GM12873 (cell line): Measurements from ENCODE around the gene VPS13C.

Experiments
- TF ChIP-seq, protein P1 (sequence below): IDR thresholded peaks from 2 replicates; pipeline ENCODE4 v1.5.1; 2012; ENCODE audit warnings: low read depth, mild to moderate bottlenecking, moderate library complexity, low read length, control low read depth; ENCODE audit not compliant: insufficient read depth; ENCODE audit errors: missing control alignments

Gene VPS13C

GRCh38 chr15:62063825-62064635, 3.8 kb upstream of the VPS13C start:
- TF ChIP-seq, protein P1, sequence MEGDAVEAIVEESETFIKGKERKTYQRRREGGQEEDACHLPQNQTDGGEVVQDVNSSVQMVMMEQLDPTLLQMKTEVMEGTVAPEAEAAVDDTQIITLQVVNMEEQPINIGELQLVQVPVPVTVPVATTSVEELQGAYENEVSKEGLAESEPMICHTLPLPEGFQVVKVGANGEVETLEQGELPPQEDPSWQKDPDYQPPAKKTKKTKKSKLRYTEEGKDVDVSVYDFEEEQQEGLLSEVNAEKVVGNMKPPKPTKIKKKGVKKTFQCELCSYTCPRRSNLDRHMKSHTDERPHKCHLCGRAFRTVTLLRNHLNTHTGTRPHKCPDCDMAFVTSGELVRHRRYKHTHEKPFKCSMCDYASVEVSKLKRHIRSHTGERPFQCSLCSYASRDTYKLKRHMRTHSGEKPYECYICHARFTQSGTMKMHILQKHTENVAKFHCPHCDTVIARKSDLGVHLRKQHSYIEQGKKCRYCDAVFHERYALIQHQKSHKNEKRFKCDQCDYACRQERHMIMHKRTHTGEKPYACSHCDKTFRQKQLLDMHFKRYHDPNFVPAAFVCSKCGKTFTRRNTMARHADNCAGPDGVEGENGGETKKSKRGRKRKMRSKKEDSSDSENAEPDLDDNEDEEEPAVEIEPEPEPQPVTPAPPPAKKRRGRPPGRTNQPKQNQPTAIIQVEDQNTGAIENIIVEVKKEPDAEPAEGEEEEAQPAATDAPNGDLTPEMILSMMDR: no peak

GRCh38 chr15:62060896-62061280, 641 bp upstream of the VPS13C start:
- TF ChIP-seq, protein P1: no peak

GRCh38 chr15:62059816-62060112, 483 bp downstream of the VPS13C start:
- TF ChIP-seq, protein P1: no peak

DNA sequence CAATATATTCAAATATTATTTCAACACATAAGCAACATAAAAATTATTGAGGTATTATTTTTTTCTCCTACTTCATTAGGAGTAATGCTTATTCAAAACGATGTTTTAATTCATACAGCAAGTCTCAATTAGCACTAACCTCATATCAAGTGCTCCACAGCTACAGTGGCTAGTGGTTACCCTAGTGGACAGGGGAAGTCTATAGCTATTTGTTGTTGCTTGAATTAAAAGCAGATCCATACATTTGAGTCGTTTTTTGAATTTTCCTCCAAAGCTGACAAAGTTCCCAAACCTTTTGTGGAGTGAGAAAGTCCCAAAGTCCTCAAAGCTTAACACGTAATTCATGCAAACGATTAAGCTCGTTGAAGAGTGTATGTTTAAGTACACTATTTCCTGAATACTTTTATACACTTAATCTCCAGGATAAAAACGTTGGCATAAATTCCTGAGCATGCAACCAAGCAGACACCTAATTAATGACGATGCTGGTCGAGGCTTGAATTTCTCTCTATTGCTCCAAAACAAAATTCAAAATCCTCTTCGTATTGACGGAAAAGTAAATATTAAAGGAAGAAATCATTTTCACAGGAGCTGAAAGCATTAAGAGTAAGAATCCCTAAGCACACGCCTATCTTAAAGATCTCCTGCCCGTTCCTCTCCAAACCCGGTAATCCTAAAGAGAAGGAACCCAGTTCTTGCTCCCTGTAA, 985 bp downstream of the VPS13C start:
- TF ChIP-seq, protein P1: peak; percentile 36

GRCh38 chr15:62058327-62059028, 1.8 kb downstream of the VPS13C start:
- TF ChIP-seq, protein P1: no peak

DNA sequence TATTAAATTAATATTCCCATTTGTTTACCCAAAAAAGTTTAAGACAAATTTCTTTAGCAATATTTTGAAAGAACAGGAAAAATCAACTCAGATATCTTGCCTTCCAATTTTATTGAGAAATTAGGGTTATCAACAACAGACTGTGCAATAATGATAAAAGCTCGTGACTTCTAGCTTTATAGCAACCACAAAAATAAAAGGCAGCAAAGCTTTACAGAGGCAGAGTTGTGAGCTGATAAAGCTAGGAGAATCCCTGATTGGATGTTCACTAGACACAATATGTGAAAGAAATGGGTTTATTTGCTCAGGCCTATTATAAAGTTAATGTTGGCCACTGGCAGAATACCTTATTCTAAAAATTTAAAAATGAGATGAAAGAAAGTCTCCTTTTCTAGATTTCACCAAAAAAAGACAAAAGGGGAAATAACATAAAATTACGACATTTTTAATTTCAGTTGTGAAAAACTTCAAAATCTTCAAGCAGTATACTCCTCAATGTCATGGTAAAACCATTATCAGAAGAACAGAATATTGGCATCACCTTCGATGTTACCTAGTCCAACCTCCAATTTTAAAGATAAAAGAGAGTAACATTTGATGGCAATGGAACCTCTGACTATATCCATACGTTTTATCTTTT, 2.8 kb downstream of the VPS13C start:
- TF ChIP-seq, protein P1: no peak

DNA sequence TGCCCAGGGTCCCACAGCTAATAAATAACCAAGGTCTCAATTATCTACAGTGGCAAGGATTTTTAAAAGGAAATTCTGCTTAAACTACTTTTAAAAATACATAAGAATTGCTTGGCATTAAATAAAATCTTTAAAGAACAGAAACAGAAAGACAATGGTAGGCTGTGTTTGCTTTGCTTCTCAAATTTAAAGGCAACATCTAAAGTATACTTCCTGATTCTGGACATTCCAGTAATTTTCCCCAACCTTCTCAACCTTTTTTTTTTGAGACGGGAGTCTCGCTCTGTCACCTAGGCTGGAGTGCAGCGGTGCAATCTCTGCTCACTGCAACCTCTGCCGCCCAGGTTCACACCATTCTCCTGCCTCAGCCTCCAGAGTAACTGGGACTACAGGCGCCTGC, 5.3 kb downstream of the VPS13C start:
- TF ChIP-seq, protein P1: no peak
